Measurements from ENCODE around the gene ZNF451. TPM values are rescaled to one million over a fixed set of nuclear protein-coding genes. Genes with fewer than 3 reads are reported as not detected.

ZNF451 gene
- total RNA-seq, 1 donor from 2014 or later = 68.1 TPM

Other genes with a start within 250 kb of the ZNF451 start
- gene BEND6, start 135.1 kb upstream of the ZNF451 start, total RNA-seq = 4.4 TPM
- gene KIAA1586, start 43.5 kb upstream of the ZNF451 start, total RNA-seq = 21.5 TPM
- gene BAG2, start 82.1 kb downstream of the ZNF451 start, total RNA-seq = 6.1 TPM
- 28.4 TPM for gene RAB23, start 132.1 kb downstream of the ZNF451 start, total RNA-seq
- gene PRIM2, start 227.4 kb downstream of the ZNF451 start, total RNA-seq = 9.6 TPM

Data from sciatic nerve (tissue), 1 donor.